HG03066 (cell line): ENCODE results near the gene PKHD1.
"Not testable (repeated sequence)": the region's sequence is repeated elsewhere in the genome, so short reads cannot be mapped to it uniquely, and the experiment has no call there.

Experiments used
- ATAC-seq: cut with Tn5 transposase; IDR thresholded peaks from one replicate; pipeline ENCODE4 v1.9.1; 2021; ENCODE audit warnings: low read depth; ENCODE audit not compliant: unreplicated experiment

The PKHD1 gene

DNA sequence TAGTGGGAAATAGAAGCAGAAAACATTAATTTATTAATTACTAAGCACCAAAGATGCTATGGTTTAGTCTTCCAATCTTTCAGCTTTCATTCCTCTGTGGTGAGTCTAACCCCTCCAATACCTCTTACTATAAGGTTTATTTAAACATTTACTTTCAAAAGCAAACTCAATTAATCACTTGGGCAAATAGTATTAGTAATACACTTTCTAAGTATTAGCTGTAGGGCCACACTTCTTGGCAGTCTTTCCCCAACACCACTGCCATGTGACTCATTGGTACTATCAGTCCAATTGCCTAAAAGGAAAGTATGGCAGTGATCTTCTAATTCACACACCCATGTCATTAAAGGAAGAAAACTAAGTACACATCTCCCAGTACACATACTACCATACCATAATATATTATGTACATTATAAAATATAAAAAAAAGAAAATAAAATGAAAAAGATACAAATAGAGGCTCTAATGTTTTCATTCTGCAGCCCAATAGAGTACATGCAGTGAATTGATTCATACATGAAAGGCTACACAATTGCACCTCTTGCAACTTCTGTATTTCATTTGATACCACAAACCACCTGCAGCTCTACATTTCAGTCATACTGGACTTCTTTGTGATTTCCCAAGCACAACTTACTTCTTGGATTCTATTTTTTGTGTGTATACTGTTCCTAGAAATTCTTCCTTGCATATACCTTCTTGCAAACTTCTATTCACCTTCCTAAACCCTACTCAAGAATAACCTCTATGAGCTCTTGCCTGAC is 218.6 kb downstream of the PKHD1 start:
- ATAC-seq: no peak

DNA sequence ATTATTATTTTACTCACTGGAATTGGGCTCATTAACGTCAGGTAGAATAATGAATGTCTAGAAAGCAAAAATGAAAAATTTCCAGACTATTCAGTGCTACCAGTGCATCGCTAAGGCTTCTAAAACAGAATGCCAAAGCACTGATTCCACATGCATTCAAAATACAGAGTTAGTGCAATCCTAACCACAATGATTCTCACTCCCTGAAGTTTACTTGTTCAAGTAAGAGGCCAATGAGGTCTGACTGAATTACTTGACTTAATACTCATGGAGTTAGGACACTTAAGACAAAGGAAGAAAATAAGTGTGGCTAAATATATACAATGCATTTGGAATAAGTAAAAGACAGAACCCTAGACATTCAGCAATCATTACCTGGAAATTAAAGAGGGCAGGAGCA is 220.5 kb downstream of the PKHD1 start:
- ATAC-seq: no peak

DNA sequence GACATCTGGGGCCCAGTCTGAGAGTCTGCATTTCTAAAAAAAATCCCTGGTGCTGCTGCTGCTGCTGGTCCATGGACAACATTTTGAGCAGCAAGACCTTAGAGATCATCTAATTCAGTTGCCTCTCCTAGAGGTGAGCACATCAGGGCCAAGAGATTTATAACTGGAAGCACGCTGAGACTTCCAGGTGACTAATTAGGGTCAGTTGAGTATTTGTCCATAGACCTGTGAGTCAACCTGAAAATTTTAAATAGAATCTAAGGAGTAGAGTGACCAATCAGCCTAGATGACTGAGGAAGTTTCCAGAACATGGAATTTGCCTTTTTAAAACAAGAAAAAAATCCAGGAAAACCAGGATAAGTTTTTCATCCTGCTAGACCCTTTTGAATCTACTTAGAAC is 221.4 kb downstream of the PKHD1 start:
- no peak for ATAC-seq

DNA sequence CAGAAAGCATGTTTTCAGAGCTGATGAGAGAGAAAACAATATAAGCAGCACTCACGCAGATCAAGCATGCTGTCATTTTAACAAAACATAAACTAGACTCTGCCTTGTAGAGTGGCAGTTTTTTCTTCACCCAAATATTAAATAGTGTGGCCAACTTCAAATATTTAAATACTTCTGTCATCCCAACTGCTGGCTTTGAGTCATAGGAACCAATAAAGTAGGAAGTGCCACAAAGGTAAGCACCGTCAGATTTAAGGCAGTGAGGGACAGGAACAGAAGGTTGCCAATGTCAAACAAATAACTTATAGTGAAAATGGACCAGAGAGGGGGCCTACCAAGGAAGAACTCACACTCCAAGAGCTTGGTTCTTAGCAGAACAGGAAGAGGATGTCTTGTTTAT is 222.2 kb downstream of the PKHD1 start:
- ATAC-seq: no peak

DNA sequence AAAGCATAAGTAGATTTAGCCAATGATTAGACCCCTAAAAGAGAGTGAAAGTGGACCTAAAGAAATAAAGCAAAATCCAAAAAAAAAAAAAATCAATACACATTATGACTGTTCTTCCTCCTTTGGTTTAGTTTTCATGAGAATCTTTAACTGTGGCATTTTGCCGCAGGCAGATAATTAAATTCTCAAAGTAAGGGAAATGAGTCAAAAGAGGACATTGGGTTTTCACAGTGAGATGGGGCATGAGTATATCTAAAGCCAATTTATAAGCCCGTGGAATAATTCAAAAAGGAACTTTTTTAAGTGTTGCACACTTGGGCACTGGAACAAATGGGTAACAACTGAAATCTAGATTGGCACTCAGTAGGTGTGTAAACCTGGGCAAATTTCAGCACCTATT is 230.3 kb downstream of the PKHD1 start:
- no peak for ATAC-seq

DNA sequence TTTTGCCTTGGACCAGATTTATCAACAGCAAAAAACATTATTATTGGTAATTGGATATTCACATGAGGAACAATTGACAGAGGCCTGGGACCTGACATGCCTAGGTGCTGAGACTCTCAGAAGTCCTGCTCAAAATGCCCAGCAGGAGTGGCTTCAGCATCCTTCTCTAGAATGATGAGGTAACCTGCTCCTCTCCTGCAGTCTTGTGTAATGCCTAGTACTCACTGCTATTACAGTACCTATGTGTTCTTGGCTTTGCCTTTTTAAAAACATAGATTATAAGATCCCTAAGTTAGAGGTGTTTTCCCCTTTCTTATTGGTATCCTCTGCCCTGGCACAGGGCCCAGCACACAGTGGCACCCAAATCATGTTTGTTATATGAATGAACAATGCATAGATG is 230.9 kb downstream of the PKHD1 start:
- ATAC-seq: no peak

DNA sequence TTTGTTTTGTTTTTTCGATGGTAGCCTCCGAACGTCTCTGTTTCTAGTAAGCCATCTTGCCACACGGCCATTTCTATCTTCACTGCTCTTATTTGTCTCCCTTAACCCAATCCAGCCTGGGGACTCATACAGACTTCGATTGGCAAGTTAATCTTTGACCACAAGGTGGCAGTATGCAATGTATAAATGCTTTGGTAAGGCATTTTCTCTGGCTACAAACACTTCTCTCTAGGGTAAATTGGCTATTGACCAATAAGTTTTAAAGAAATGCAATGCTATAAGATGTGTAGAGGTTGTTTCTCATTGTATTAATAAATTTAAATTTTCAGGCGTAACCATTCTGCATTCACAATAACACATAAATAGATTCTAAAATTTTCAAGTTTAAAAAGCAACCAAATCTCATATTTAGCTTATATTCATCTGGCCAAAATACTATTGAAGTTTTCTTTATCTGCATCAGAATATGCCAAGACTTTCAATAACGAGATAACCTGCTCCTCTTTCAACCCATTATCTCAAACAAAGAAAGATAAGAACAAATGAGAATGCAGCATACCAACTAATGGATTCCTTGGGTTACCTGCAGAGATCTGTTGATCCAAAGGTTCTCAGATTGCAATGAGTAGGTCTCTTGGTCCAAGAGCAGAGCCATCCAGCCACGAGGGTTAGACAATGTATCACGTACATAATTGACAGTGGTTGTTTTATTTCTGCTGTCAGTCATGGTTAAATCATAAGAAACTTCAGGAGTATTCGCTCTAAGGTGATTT is 231.9 kb downstream of the PKHD1 start:
- ATAC-seq: no peak

DNA sequence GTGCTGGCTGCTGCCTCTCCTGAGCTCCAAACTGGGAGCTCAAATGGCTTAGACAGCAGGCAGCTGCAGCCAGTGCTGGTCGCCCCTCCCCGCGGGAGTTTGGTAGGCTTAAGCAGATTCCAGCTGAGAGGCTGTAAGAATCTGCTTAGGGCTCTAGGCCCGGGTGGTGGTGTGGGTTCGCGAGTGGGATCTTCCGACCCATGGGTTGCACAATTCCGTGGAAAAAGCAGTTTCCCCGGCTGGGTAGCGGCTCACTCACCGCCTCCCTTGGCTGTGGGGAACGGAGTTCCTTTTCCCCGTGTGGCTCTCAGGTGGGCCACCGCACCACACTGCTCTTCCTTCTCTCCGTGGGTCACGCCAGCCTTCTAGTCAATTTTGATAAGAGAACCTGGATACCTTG is 232.5 kb downstream of the PKHD1 start:
- ATAC-seq: no peak

DNA sequence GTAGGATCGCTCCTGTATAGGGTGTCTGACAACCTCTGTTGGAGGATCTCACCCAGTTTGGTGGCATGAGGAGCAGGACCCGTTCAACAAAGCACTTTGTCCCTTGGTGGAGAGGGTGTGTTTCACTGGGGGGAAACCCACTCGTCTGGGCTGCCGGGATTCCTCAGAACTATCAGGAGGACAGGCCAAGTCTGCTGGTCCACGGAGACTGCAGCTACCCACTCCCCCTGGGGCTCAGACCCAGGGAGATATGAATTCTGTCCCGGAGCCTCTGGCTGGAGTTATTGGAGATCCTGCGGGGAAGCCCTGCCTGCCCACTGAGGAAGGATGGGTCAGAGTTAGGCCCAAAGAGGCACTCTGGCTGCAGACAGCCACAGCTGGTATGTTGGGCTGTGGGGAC is 233.1 kb downstream of the PKHD1 start:
- no peak for ATAC-seq

DNA sequence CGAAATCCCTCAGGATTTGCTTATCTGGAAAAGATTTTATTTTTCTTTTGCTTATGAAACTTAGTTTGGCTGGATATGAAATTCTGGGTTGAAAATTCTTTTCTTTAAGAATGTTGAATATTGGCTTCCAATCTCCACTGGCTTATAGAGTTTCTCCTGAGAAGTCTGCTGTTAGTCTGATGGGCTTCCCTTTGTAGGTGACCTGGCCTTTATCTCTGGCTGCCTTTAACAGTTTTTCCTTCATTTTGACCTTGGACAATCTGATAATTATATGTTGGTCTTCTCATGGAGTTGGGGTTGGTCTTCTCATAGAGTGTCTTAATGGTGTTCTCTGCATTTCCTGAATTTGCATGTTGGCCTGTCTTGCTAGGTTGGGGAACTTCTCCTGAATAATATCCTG is 234.3 kb downstream of the PKHD1 start:
- not testable (repeated sequence) for ATAC-seq

DNA sequence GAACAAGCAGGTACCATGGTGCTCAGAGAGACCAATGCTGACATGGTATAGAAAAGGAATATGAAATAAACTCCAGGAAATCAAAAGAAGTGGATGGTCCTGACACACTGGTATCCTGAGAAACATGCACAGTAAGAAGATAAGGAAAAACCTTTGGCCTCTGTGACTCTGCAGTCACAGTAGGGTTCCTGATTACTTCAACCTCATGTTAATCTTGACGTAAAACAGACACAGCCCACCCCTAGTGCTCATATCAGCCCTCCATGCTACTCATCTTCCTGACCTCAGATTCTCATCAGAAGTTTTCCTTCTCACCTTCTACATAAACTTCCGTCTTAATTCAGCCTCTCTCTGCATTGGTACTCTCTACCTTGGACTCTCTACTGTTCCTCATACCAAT is 240.9 kb downstream of the PKHD1 start:
- ATAC-seq: no peak

DNA sequence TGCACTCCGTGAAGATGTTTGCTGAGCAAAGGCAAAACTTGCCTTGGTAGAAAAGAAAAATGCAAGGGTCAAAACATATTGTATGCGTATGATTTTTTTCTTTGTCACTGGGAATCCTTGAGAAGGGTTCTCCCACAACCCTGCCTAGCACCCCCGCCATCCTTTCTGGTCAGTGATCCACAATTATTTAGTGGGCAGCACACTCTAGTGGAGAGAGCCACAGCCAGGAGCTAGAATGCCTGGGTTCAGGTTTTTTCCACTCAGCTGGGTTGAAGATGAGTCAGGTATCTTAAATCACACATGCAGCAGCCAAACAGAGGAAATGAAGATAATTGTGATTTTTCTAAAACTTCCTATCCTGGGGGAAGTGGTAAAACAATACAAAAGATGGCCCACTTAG is 243.1 kb downstream of the PKHD1 start:
- no peak for ATAC-seq

DNA sequence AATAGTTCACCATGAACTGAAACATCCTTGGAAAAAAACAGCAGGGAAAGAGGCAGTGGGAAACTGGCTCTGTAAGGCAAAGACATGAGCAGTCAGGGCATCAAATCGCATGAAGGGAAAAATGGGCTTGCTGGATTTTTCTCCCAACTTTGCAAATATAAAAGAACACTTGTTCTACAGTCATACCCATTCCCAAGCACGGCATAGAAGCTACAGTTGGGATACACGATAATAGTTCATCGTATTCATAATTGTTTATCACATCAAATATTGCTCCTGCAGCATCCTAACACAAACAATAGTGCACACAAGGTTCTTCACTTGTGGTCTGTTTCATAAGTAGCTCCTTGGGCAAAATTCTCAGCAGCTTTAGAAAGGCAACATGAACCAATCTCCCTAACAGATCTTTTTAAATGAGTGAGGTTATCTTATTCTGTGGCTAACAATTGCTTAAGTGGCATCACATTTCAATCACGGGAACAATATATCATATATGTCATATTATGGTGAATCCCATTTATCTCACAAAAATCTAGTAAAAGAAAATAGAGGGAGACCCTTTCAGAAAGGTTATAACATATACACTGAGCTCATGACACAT is 243.9 kb downstream of the PKHD1 start:
- ATAC-seq: no peak

DNA sequence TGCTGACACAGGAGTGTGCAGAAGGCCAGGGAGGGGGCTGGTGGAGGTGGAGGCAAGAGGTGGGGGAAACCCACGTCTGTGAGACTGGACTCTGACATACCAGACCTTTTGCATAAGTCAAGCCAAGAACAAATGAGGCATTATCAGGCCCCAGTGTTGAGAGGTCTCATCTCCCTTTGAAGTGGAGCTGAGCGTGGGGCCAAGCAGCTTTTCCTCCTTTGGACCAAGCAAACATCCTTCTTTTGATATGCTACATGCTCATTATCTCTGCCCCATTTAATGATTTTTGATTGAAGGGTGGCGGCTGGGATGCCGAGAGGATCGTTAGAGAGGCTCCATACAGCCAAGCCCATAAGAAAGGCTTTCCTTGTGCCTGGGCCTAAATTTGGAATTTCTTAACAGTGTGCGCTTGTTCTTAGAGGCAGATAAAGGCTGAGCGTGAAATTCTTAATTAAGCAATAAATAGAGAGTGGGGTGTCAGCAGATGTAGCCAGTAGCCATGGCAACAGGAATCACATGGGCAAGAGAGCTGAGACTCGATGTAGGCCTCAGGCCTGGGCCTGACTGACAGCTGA is 244.5 kb downstream of the PKHD1 start:
- ATAC-seq: no peak

DNA sequence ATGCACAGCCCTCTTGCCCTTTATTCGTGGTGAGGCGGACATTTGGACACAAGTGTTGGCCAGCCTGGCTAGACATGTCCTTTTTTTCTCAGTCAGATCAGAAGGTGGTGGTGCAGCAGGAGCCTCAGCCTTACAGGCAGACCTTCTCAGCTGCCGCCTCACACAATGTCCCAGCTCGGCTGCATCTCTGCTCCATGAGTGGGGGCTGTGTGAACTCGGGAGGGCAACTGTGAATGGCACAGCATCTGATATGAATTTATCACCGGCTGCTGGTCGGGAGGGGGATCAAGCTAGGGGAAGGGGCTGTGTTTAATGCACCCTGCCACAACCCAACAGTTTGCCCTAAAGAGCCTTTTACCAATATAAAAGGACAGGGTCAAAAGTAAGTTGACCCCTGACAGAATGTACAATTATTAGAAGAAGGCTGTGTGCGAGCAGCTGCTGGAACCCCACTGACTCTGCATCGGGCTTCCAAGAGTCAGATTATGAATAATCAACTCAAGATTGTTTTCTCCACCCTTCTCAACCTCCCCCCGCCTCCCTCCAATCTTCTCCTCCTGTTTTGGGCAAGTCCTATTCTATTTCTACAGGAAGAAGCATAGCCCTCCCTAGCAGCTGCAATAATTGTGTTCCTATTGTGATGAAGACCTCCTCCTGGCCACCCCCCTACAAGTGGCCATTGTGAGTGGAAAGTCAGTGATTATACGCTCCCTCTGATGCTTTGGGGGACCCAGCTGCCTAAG is 245.2 kb downstream of the PKHD1 start:
- no peak for ATAC-seq

DNA sequence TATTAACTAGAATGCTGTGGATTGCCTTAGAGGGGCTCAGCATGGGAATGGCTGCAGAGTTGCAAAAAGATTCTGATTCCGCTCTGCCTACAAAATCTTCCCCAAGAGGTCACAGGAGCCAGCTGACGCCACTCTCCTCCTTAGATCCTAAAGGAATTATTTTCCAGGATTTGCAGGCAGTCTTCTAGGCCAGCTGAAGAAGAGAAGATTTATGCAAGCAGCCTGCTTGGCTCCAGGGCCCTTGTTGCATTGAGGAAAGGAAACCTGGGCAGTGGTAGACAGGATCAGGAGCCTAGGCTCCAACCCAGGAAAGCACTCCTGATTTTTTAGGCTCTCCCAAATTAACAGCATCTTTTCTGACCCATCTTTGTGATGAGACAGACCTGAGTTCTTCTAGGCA is 245.8 kb downstream of the PKHD1 start:
- no peak for ATAC-seq

DNA sequence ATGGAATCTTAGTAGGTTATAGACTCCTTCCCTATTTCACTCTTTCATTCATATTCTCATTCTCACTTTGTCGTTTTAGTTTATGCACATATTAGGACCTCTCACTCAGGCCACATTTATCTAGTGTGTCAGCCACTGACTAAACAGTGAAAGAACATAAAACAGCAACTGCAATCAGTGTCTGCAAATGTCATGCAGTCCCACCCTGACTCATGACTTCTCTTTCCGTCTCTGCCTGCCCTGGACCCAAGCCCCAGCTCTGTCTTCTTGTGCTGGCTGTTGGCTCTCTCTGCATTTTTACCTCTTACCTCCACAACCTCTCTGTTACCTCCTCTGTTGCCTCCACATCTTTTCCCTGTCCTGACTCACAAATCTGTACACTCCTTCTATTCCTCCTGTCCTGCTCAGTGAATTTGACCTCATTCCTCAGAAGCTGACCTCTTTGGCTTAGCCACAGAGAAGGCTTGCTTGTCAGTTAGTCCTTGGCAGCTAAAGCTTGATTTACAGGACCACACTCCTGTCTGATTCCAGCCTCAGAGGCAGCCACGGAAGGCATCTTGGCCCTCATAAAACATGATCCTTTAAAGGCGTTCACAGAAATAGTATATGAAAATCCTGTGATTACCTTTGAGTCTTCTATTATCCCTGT is 247.6 kb downstream of the PKHD1 start:
- no peak for ATAC-seq

DNA sequence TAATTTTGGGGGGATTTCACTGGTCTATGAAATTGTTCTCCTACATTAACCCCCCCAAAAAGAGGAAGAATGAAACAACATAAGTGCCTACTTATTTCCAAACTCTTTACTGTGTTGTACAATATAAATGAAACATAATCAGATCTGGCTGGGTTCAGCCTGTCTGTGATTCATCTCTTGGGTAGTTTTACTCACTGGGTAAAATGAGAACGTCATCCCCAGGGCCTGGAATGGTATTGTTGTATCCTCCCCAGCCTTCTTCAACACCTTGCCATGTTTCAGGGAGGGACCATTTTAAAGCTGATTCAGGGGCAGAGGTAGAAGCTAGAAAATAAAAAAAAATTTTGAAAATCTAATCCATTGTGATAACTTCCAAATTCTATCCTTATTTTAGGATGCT is 256.7 kb downstream of the PKHD1 start:
- no peak for ATAC-seq

DNA sequence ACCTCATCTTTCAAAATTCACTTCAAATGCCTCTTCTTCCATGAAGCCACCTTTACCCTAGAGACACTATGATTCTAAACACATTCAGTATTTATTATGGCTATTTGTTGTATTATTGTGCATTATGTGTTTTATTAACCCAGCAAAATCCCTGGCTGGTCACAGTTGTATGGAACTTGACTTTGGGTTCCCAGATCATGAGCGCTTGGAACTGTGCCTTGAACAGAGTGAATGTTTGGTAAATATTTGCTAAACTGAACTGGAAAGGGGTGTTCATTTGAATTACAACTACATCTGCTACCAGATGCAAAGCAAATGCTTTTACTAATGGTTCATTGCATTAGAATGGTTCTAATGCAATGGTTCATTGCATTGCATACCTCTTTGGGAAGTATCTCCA is 259.8 kb downstream of the PKHD1 start:
- ATAC-seq: no peak

DNA sequence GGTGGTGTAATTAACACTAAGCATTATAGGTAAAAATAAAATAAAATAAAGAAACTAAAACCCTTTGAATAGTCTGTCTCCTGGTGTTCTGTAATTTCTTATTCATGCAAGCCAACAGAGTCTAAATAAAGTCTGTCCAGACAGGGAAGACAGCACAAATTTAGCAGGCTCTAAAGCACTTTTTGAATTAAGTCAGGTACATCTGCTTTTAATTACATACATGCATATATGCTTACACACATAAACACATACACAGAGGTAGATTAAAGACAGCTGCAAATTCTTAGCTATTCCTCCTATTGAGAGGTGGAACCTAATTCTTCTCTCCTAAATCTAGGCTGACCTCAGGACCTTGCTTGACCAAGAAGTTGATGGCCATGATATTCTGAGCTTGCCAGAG is 262.5 kb downstream of the PKHD1 start:
- ATAC-seq: no peak
